Neural cell (in vitro differentiated cells): ENCODE data around the gene KIF5A. TPM values are rescaled to one million over a fixed set of nuclear protein-coding genes. Genes with fewer than 3 reads are reported as not detected.

ENCODE experiments used
- H2AFZ ChIP-seq: fragments of 200-600, 300-800 bp; sonication (generic), shearing (Covaris generic); 2 replicates; pipeline ENCODE4 v1.6.0; 2014; ENCODE audit warnings: low read depth, mild to moderate bottlenecking, antibody characterized with exemption, low read length, moderate library complexity
- H3F3A ChIP-seq: fragments of 200-600 bp; shearing (Covaris generic); 2 replicates; pipeline ENCODE4 v1.6.1; 2016; ENCODE audit warnings: mild to moderate bottlenecking, moderate library complexity, mixed read lengths, antibody characterized with exemption, low read length; ENCODE audit not compliant: insufficient read depth, poor library complexity, severe bottlenecking
- H3K27ac ChIP-seq: fragments of 200-600, 300-800 bp; sonication (generic), shearing (Covaris generic); 2 replicates; pipeline ENCODE4 v1.5.1; 2014; ENCODE audit warnings: mild to moderate bottlenecking, low read length, moderate library complexity
- H3K27me3 ChIP-seq: fragments of 300-800, 200-600 bp; sonication (generic), shearing (Covaris generic); 2 replicates; pipeline ENCODE4 v1.6.0; 2014; ENCODE audit warnings: mild to moderate bottlenecking, low read depth, low read length, moderate library complexity; ENCODE audit not compliant: insufficient read depth
- H3K36me3 ChIP-seq: fragments of 300-800, 200-600 bp; sonication (generic), shearing (Covaris generic); 2 replicates; pipeline ENCODE4 v1.5.1; 2014; ENCODE audit warnings: mild to moderate bottlenecking, antibody characterized with exemption, low read length, moderate library complexity; ENCODE audit not compliant: insufficient read depth
- H3K4me2 ChIP-seq: fragments of 300-800, 200-600 bp; sonication (generic), shearing (Covaris generic); 2 replicates; pipeline ENCODE4 v1.6.0; 2014; ENCODE audit warnings: mild to moderate bottlenecking, low read length
- H3K4me3 ChIP-seq: fragments of 300-800, 200-600 bp; sonication (generic), shearing (Covaris generic); 2 replicates; pipeline ENCODE4 v1.5.1; 2014; ENCODE audit warnings: mild to moderate bottlenecking, low read length, moderate library complexity
- H3K79me2 ChIP-seq: fragments of 200-600 bp; shearing (Covaris generic); replicated peaks from 2 replicates; pipeline ENCODE4 v1.6.0; 2014; ENCODE audit warnings: mild to moderate bottlenecking, low read length, moderate library complexity; ENCODE audit not compliant: insufficient read depth
- H3K9ac ChIP-seq: fragments of 300-800, 200-600 bp; sonication (generic), shearing (Covaris generic); 2 replicates; pipeline ENCODE4 v1.6.1; 2016; ENCODE audit warnings: mild to moderate bottlenecking, low read length, mixed read lengths
- H3K9me2 ChIP-seq: fragments of 200-600 bp; shearing (Covaris generic); 2 replicates; pipeline ENCODE4 v1.6.1; 2016; ENCODE audit warnings: mild to moderate bottlenecking, low read length, mixed read lengths; ENCODE audit not compliant: insufficient read depth
- H3K9me3 ChIP-seq: fragments of 200-600, 300-800 bp; sonication (generic), shearing (Covaris generic); 2 replicates; pipeline ENCODE4 v1.6.1; 2016; ENCODE audit warnings: mild to moderate bottlenecking, mixed run types, low read length, moderate library complexity, mixed read lengths
- H4K20me1 ChIP-seq: fragments of 200-600 bp; shearing (Covaris generic); 2 replicates; pipeline ENCODE4 v1.6.1; 2016; ENCODE audit warnings: mild to moderate bottlenecking, mixed run types; ENCODE audit not compliant: insufficient read depth
- CTCF ChIP-seq: fragments of 450-650 bp; IDR thresholded peaks from 2 replicates; pipeline ENCODE4 v1.5.1; 2014; ENCODE audit warnings: antibody characterized with exemption, mild to moderate bottlenecking, moderate library complexity; ENCODE audit not compliant: poor library complexity, severe bottlenecking
- EP300 ChIP-seq: fragments of 450-650 bp; conservative IDR thresholded peaks from 2 replicates; pipeline ENCODE4 v1.6.1; 2014; ENCODE audit warnings: antibody characterized with exemption, mild to moderate bottlenecking, moderate library complexity; ENCODE audit not compliant: poor library complexity, severe bottlenecking
- EZH2 ChIP-seq: fragments of 200-600, 300-800 bp; shearing (Covaris generic), sonication (generic); IDR thresholded peaks from 2 replicates; pipeline ENCODE4 v1.6.1; 2014; ENCODE audit warnings: antibody characterized with exemption, low read length, borderline replicate concordance, mild to moderate bottlenecking; ENCODE audit not compliant: insufficient read depth, poor library complexity, severe bottlenecking
- MXI1 ChIP-seq: fragments of 450-650 bp; conservative IDR thresholded peaks from 2 replicates; pipeline ENCODE4 v1.6.1; 2014; ENCODE audit warnings: antibody characterized with exemption, mild to moderate bottlenecking; ENCODE audit not compliant: poor library complexity, severe bottlenecking
- POLR2AphosphoS5 ChIP-seq: IDR thresholded peaks from 2 replicates; pipeline ENCODE4 v1.6.1; 2012
- RAD21 ChIP-seq: fragments of 450-650 bp; conservative IDR thresholded peaks from 2 replicates; pipeline ENCODE4 v1.6.1; 2014; ENCODE audit warnings: antibody characterized with exemption, mild to moderate bottlenecking, moderate library complexity
- REST ChIP-seq: IDR thresholded peaks from 2 replicates; pipeline ENCODE4 v1.6.1; 2012; ENCODE audit warnings: borderline replicate concordance
- SMC3 ChIP-seq: fragments of 450-650 bp; conservative IDR thresholded peaks from 2 replicates; pipeline ENCODE4 v1.6.1; 2014; ENCODE audit warnings: antibody characterized with exemption, mild to moderate bottlenecking, moderate library complexity; ENCODE audit not compliant: poor library complexity
- TAF1 ChIP-seq: IDR thresholded peaks from 2 replicates; pipeline ENCODE4 v1.6.1; 2012; ENCODE audit warnings: low read depth
- polyA plus RNA-seq: library from polyadenylated mRNA; depleted of rRNA; stranded (reverse); fragments of >200 nt; gene quantifications from 2 replicates; pipeline ENCODE4 v1.2.3, GENCODE V29; 2014

KIF5A gene
- polyA plus RNA-seq, 1 donor from 2014 or later = 58.8 TPM

GRCh38 chr12:57585156-57585555 lies 35.3 kb downstream of the KIF5A start:
- Histone ChIP-seq H3K36me3 (peaks cover 3% of the 10 kb centered on the region), H3K9me2 (no peaks in the 10 kb centered on the region), H3K4me2 (no peak overlapping the region), H3K4me3 (no peak overlapping the region), H4K20me1 (no peaks in the 10 kb centered on the region), H3K9me3 (no peaks in the 10 kb centered on the region), H3K9ac (no peak overlapping the region), H2AFZ (no peak overlapping the region), H3K27ac (no peak overlapping the region), H3F3A (no peaks in the 10 kb centered on the region), H3K27me3 (no peaks in the 10 kb centered on the region), H3K79me2 (no peaks in the 10 kb centered on the region)
- TF ChIP-seq RAD21 = no peak
- TF ChIP-seq CTCF = no peak
- TF ChIP-seq EZH2 = no peak
- no peak for TF ChIP-seq TAF1
- no peak for TF ChIP-seq POLR2AphosphoS5
- TF ChIP-seq REST = no peak
- TF ChIP-seq SMC3 = no peak
- no peak for TF ChIP-seq MXI1
- TF ChIP-seq EP300 = no peak

DNA sequence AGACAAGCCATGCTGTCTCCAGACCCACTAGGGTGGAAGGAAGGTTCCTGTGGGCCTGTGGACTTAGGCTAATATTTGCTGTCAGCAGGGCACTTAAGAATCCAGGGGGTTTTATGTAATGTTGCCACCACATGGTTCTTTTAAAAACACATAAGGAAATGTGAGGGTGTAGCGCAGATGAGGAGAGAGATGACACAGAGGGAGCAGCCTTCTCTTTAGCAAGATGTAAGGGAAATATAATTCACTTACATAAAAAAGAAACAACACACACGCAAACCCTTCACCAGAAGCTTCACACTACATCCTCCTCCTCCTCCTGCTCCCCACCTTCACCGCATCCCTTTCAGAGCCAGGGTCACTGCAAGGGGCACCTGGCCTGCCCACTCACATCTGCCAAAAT lies 36.3 kb downstream of the KIF5A start:
- Histone ChIP-seq H3K36me3 (no peaks in the 10 kb centered on the region), H3F3A (no peaks in the 10 kb centered on the region), H3K4me3 (no peak overlapping the region), H4K20me1 (no peaks in the 10 kb centered on the region), H3K9me3 (no peaks in the 10 kb centered on the region), H3K9ac (no peak overlapping the region), H3K79me2 (no peaks in the 10 kb centered on the region), H3K9me2 (no peaks in the 10 kb centered on the region), H3K27ac (no peak overlapping the region), H2AFZ (no peak overlapping the region), H3K27me3 (no peaks in the 10 kb centered on the region), H3K4me2 (no peak overlapping the region)
- TF ChIP-seq EP300 (no peak), RAD21 (no peak), CTCF (no peak), MXI1 (no peak), POLR2AphosphoS5 (no peak), SMC3 (no peak), EZH2 (no peak), REST (no peak), TAF1 (no peak)
